Measurements from ENCODE around the gene ANGPTL1. TPM values are rescaled to one million over a fixed set of nuclear protein-coding genes. Genes with fewer than 3 reads are reported as not detected.

ANGPTL1 gene
- total RNA-seq, 2 experiments from 2014 or later: not detected

DNA sequence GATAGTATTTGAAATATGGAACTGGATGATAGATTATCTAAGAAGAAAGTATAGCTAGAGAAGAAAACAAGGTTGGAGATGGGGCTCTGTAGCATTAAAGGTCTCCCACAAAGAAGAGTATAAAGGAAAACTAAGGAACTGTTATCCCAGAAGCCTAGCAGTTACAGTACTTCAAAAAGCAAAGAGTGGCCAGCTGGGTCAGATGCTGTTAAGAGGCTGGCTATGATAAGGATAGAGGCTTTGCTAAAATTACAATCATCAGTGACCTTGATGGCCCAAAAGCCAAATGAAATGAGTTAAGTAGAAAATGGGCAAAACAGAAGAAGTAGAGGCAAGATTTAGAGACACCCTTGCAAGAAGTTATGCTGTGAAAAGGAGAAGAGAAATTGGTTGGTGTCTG, 25.1 kb upstream of the ANGPTL1 start:
- CTCF ChIA-PET (ENCODE audit: unreplicated experiment): no interaction called here
- H3K27ac ChIP-seq (ENCODE audit: low read depth, low read length, poor library complexity, severe bottlenecking): no peak overlapping the region
- peaks cover 85% of the 10 kb centered on the region for H3K36me3 ChIP-seq (ENCODE audit: insufficient read depth, low read length)
- no peaks in the 10 kb centered on the region for H3K9me3 ChIP-seq (ENCODE audit: low read length)
- H2AFZ ChIP-seq (ENCODE audit: low read length): no peak overlapping the region
- no peaks in the 10 kb centered on the region for H3K9me2 ChIP-seq (ENCODE audit: insufficient read depth, low read length)
- no TSS peak for BruUV-seq (replicated peaks)
- no peaks in the 10 kb centered on the region for H3K79me2 ChIP-seq (ENCODE audit: insufficient read depth, low read depth, low read length)
- POLR2A ChIA-PET: interaction anchor here (1.2 kb wide), 1 partner anchor 137 kb away, joined by 3 read pairs; no protein-coding TSS in a partner anchor
- no peaks in the 10 kb centered on the region for H4K20me1 ChIP-seq (ENCODE audit: insufficient read depth, low read length)
- TF ChIP-seq, protein P1, sequence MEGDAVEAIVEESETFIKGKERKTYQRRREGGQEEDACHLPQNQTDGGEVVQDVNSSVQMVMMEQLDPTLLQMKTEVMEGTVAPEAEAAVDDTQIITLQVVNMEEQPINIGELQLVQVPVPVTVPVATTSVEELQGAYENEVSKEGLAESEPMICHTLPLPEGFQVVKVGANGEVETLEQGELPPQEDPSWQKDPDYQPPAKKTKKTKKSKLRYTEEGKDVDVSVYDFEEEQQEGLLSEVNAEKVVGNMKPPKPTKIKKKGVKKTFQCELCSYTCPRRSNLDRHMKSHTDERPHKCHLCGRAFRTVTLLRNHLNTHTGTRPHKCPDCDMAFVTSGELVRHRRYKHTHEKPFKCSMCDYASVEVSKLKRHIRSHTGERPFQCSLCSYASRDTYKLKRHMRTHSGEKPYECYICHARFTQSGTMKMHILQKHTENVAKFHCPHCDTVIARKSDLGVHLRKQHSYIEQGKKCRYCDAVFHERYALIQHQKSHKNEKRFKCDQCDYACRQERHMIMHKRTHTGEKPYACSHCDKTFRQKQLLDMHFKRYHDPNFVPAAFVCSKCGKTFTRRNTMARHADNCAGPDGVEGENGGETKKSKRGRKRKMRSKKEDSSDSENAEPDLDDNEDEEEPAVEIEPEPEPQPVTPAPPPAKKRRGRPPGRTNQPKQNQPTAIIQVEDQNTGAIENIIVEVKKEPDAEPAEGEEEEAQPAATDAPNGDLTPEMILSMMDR (conservative IDR thresholded peaks at IDR 0.05; ENCODE audit: low read length): no peak
- no peak for TF ChIP-seq EZH2phosphoT487 (IDR thresholded peaks at IDR 0.05; ENCODE audit: borderline replicate concordance, low read depth, low read length)
- intact Hi-C loops (cut with micrococcal nuclease; ENCODE audit: unreplicated experiment): no loop called here
- no peak overlapping the region for H3K4me3 ChIP-seq (ENCODE audit: low read depth, low read length, poor library complexity, severe bottlenecking)
- no peak for DNase-seq (ENCODE audit: low spot score)
- H3K4me2 ChIP-seq (ENCODE audit: low read length): no peak overlapping the region
- no peaks in the 10 kb centered on the region for H3K4me1 ChIP-seq (ENCODE audit: insufficient read depth, low read length, poor library complexity, severe bottlenecking)

DNA sequence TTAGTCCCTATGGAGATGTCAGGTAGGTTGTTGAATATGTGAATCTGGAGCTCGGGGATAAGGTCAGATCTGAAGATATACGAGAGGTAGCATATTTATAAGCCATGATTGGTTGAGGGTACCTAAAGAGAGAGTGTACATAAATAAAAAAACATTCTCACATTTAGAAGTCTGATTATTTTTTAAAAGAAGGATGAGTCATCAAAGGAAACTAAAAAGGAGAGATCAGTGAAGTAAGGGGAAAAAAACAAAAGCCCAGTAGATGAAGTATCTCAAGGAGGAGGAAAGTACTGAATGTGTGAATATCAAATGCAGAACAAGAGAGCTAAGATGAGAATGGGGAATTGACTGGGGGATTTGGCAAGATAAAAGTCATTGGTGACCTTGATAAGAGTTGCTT, 15.7 kb upstream of the ANGPTL1 start:
- no TSS peak for BruUV-seq (replicated peaks)
- TF ChIP-seq, protein P1 (conservative IDR thresholded peaks at IDR 0.05; ENCODE audit: low read length): no peak
- no peak for TF ChIP-seq EZH2phosphoT487 (IDR thresholded peaks at IDR 0.05; ENCODE audit: borderline replicate concordance, low read depth, low read length)
- ChIA-PET CTCF (ENCODE audit: unreplicated experiment) (no interaction called here), POLR2A (interaction anchor here (0.5 to 1.3 kb wide), 4 partner anchors 28 to 710 kb away, joined by 3 read pairs; no protein-coding TSS in a partner anchor)
- Histone ChIP-seq H2AFZ (ENCODE audit: low read length) (no peak overlapping the region), H3K36me3 (ENCODE audit: insufficient read depth, low read length) (peaks cover 94% of the 10 kb centered on the region), H3K9me3 (ENCODE audit: low read length) (no peaks in the 10 kb centered on the region), H3K4me2 (ENCODE audit: low read length) (no peak overlapping the region), H3K4me1 (ENCODE audit: insufficient read depth, low read length, poor library complexity, severe bottlenecking) (no peaks in the 10 kb centered on the region), H3K4me3 (ENCODE audit: low read depth, low read length, poor library complexity, severe bottlenecking) (no peak overlapping the region), H3K79me2 (ENCODE audit: insufficient read depth, low read depth, low read length) (no peaks in the 10 kb centered on the region), H3K27ac (ENCODE audit: low read depth, low read length, poor library complexity, severe bottlenecking) (no peak overlapping the region), H4K20me1 (ENCODE audit: insufficient read depth, low read length) (no peaks in the 10 kb centered on the region), H3K9me2 (ENCODE audit: insufficient read depth, low read length) (no peaks in the 10 kb centered on the region)
- intact Hi-C loops (cut with micrococcal nuclease; ENCODE audit: unreplicated experiment): no loop called here
- no peak for DNase-seq (ENCODE audit: low spot score)

DNA sequence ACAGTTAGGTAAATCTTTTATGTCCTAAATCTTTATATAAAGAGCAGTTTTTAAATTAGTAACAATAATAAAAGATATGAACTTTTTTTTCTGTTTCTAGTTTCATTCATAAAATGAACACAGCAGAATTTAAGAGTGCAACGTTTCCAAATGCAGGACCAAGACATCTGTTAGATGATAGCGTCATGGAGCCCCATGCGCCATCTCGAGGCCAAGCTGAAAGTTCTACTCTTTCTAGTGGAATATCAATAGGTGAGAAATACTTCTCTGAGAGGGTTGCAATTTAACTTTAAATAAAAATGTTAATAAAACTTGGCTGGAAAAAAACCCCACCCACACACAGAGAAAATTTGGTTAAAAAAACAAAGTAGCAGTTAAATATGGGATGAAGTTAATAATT, 15.0 kb upstream of the ANGPTL1 start:
- ChIA-PET POLR2A (no interaction called here), CTCF (ENCODE audit: unreplicated experiment) (no interaction called here)
- no peak overlapping the region for H3K27ac ChIP-seq (ENCODE audit: low read depth, low read length, poor library complexity, severe bottlenecking)
- no peaks in the 10 kb centered on the region for H4K20me1 ChIP-seq (ENCODE audit: insufficient read depth, low read length)
- TF ChIP-seq, protein P1 (conservative IDR thresholded peaks at IDR 0.05; ENCODE audit: low read length): no peak
- no peak for TF ChIP-seq EZH2phosphoT487 (IDR thresholded peaks at IDR 0.05; ENCODE audit: borderline replicate concordance, low read depth, low read length)
- no peak for DNase-seq (ENCODE audit: low spot score)
- H2AFZ ChIP-seq (ENCODE audit: low read length): no peak overlapping the region
- H3K4me3 ChIP-seq (ENCODE audit: low read depth, low read length, poor library complexity, severe bottlenecking): no peak overlapping the region
- H3K9me3 ChIP-seq (ENCODE audit: low read length): no peaks in the 10 kb centered on the region
- no peak overlapping the region for H3K4me2 ChIP-seq (ENCODE audit: low read length)
- H3K79me2 ChIP-seq (ENCODE audit: insufficient read depth, low read depth, low read length): no peaks in the 10 kb centered on the region
- no peaks in the 10 kb centered on the region for H3K4me1 ChIP-seq (ENCODE audit: insufficient read depth, low read length, poor library complexity, severe bottlenecking)
- H3K9me2 ChIP-seq (ENCODE audit: insufficient read depth, low read length): no peaks in the 10 kb centered on the region
- H3K36me3 ChIP-seq (ENCODE audit: insufficient read depth, low read length): peaks cover 94% of the 10 kb centered on the region
- intact Hi-C loops (cut with micrococcal nuclease; ENCODE audit: unreplicated experiment): no loop called here
- BruUV-seq (replicated peaks): no TSS peak
